Sciatic nerve (tissue), 2 donors: Measurements from ENCODE around the gene CAD. TPM values are rescaled to one million over a fixed set of nuclear protein-coding genes. Genes with fewer than 3 reads are reported as not detected.

ENCODE experiments used
- ATAC-seq: fragments of 200-7000 bp; cut with Tn5 transposase; one replicate; pipeline ENCODE4 v1.9.1; 2020; ENCODE audit warnings: mild to moderate bottlenecking, moderate library complexity
- DNase-seq: peaks from one replicate; pipeline ENCODE4 v3.0.0-alpha.2; 2020; ENCODE audit warnings: low spot score
- intact Hi-C: fragments of 100-400 bp; cut with DNase I; formaldehyde crosslinking; loops from one replicate; pipeline ENCODE4 v1.14.2; 2022
- total RNA-seq: library from RNA; stranded (reverse); fragmentation: NEBNext Ultra II Directional; extraction: Animal tissue kit (Norgen Biotek cat#: 25700); gene quantifications from one replicate; pipeline ENCODE4 v1.2.1, GENCODE V29; 2021
- donor health status: DM: no; HTN: no; CAD: no.
- donor health status: DM: no; HTN: no; CAD: no.

Gene CAD
- total RNA-seq, 1 donor from 2014 or later = 31.4 TPM

DNA sequence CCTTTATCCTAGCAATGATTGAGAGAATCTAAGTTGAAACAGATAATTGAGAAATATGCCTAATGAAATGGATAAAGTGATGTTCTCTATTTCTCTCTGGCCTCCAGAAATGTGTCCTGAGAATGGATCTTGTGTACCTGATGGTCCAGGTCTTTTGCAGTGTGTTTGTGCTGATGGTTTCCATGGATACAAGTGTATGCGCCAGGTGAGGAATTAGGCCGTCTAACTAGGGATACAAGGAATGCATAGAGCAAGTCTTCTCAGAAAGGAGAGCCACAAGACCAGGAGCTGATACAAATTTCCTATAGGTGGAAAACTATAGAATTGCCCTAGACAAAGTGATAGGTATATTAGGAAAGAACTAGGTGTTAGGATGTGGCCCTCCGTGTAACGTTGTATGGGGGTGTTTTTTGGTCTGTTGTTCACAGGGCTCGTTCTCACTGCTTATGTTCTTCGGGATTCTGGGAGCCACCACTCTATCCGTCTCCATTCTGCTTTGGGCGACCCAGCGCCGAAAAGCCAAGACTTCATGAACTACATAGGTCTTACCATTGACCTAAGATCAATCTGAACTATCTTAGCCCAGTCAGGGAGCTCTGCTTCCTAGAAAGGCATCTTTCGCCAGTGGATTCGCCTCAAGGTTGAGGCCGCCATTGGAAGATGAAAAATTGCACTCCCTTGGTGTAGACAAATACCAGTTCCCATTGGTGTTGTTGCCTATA is 592 bp upstream of the CAD start:
- ATAC-seq = no peak
- intact Hi-C loops = no loop called here
- DNase-seq = no peak

DNA sequence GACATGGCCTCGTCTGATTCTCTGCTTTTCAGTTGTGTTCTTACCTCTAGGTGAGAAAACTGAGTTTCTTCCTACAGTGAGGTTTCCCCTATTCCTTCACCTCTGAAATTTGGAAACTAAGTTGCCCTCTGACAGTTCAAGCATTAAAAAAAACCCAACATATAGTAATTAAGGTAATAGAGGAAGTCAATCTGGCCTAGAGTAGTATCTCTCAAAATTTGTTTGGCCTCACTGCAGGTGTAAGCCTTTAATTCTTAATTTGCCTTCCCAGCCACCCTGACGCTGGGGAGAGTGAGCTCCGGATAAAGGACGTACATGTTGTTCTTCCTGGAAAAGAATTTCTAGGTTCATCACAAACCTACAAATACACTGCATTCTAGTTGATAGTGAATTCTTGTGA is 1.4 kb downstream of the CAD start:
- DNase-seq = no peak

DNA sequence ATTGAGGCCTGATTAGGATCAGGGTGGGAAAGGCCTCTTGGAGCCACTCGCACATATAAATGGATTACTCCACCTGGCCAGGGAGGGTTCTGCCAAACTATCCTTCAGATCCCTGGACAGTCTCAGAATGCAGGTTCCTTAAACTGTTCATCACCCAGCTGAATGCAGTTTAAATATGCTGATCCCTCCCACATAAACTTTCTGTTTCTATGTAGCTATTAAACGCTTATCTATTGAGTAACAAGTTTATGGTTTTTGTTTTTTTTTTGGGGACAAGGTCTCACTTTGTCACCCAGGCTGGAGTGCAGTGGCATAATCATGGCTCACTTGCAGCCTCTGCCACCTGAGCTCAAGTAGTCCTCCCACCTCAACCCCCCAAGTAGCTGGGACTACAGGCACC is 1.9 kb downstream of the CAD start:
- no peak for DNase-seq
- intact Hi-C loops = no loop called here
- ATAC-seq = no peak

More for the DNA sequence above, 1.4 kb downstream of the CAD start:
- intact Hi-C loops = no loop called here
- ATAC-seq = no peak

GRCh38 chr2:27220091-27220490 is 2.9 kb downstream of the CAD start:
- no peak for ATAC-seq
- intact Hi-C loops = no loop called here
- no peak for DNase-seq

- intact Hi-C loops = no loop called here
- no peak for DNase-seq
- ATAC-seq = no peak
Observed at GRCh38 chr2:27221166-27221565, 4.0 kb downstream of the CAD start.

DNA sequence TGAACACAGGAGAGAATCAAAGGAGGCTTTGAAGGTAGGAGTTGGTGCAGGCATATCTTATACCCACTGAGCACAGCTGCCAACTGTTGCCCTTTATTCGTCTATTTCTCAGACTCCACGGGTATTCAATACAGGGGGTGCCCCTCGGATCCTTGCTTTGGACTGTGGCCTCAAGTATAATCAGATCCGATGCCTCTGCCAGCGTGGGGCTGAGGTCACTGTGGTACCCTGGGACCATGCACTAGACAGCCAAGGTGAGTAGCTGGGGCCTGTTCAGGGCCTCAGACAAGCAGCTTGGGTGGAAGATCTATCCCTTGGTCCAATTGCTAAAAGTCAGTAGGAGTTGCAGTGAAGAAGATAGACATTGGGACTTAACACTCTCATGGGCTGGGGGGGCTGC is 5.2 kb downstream of the CAD start:
- DNase-seq (no peak), ATAC-seq (no peak)
- intact Hi-C loops = no loop called here

DNA sequence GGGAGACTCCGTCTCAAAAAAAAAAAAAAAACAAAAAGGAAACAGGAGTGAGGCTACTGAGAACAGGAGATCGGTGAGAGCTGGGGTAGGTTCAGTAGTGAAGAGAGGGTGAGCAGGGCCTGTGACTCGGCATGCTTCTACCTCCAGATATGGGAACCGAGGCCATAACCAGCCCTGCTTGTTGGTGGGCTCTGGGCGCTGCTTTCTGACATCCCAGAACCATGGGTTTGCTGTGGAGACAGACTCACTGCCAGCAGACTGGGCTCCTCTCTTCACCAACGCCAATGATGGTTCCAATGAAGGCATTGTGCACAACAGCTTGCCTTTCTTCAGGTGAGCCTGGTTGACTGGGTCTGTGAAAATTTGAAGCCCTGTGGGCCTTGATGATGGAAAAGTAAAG is 6.2 kb downstream of the CAD start:
- no peak for DNase-seq
- no peak for ATAC-seq
- intact Hi-C loops = no loop called here

- ATAC-seq (no peak), DNase-seq (no peak)
- intact Hi-C loops = no loop called here
Observed at GRCh38 chr2:27225526-27225925, 8.4 kb downstream of the CAD start.

DNA sequence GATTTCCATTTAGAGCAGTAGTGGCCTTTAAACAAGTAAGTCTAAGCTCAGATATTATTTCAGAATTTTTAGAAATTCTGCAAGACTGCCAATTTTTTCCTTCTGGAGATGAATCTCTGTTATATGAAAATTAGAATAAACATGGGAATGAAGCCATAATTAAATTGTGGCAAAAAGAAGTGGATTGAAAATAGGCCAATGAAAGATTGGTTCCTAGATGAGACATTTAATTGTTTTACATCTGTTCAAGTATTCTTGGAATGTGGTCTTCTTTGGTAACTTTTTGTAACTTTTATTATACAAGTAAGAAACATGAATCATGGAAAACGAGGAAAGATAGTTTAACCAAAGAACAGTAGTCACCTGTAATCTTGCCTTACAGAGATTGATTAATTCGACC is 10.3 kb downstream of the CAD start:
- intact Hi-C loops = no loop called here
- DNase-seq (no peak), ATAC-seq (no peak)

DNA sequence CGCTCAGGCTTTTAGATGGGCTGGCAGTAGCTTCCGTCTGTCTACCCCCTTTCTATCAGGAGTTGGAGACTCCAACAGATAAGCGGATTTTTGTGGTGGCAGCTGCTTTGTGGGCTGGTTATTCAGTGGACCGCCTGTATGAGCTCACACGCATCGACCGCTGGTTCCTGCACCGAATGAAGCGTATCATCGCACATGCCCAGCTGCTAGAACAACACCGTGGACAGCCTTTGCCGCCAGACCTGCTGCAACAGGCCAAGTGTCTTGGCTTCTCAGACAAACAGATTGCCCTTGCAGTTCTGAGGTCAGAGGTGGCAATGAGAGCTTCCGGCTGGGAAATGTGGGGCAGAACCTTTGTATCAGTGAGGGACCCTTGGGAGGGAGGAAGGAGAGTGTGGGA is 14.8 kb downstream of the CAD start:
- ATAC-seq (no peak), DNase-seq (no peak)
- intact Hi-C loops = no loop called here

- no peak for ATAC-seq
- intact Hi-C loops = no loop called here
- DNase-seq = no peak
Observed at GRCh38 chr2:27233341-27233740, 16.2 kb downstream of the CAD start.

DNA sequence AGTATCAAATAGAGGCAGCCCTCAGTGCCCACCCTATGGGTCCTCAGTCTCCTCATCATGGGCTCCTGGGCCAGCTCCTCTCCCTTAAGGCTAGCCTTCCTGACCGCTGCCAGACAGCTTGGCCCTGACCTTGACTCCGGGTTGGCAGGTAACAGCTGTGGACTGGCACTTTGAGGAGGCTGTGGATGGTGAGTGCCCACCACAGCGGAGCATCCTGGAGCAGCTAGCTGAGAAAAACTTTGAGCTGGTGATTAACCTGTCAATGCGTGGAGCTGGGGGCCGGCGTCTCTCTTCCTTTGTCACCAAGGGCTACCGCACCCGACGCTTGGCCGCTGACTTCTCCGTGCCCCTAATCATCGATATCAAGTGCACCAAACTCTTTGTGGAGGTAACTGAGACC is 19.0 kb downstream of the CAD start:
- ATAC-seq (no peak), DNase-seq (no peak)
- intact Hi-C loops = no loop called here

GRCh38 chr2:27236626-27237025 is 19.5 kb downstream of the CAD start:
- ATAC-seq = no peak
- intact Hi-C loops = no loop called here
- DNase-seq = no peak

- ATAC-seq (no peak), DNase-seq (no peak)
- intact Hi-C loops = no loop called here
Observed at GRCh38 chr2:27237341-27237945, 20.3 kb downstream of the CAD start.

DNA sequence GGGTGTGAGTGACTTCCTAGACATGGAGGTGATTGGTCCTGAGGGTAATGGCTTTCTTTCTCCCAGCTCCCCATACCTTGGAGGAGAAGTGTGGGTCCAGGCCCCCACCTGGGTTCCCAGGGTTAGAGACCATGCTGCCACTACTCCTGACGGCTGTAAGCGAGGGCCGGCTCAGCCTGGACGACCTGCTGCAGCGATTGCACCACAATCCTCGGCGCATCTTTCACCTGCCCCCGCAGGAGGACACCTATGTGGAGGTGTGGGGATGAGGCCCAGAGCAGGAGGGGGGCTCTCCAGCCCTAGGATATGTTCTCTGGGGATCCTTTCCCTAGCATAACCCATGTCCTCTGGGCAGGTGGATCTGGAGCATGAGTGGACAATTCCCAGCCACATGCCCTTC is 21.8 kb downstream of the CAD start:
- no peak for ATAC-seq
- intact Hi-C loops = no loop called here
- DNase-seq = no peak

GRCh38 chr2:27240406-27240805 is 23.2 kb downstream of the CAD start:
- no peak for DNase-seq
- intact Hi-C loops = no loop called here
- ATAC-seq = no peak

- intact Hi-C loops = no loop called here
- ATAC-seq = no peak
- no peak for DNase-seq
Observed at GRCh38 chr2:27241761-27242613, 24.8 kb downstream of the CAD start.

DNA sequence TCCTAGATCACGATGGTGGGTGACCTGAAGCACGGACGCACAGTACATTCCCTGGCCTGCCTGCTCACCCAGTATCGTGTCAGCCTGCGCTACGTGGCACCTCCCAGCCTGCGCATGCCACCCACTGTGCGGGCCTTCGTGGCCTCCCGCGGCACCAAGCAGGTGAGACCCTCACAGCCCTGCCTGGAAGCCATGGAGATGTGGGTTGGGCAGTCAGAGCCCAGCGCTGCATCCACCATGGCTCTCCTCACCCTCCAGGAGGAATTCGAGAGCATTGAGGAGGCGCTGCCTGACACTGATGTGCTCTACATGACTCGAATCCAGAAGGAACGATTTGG is 25.4 kb downstream of the CAD start:
- DNase-seq (no peak), ATAC-seq (no peak)
- intact Hi-C loops = no loop called here

DNA sequence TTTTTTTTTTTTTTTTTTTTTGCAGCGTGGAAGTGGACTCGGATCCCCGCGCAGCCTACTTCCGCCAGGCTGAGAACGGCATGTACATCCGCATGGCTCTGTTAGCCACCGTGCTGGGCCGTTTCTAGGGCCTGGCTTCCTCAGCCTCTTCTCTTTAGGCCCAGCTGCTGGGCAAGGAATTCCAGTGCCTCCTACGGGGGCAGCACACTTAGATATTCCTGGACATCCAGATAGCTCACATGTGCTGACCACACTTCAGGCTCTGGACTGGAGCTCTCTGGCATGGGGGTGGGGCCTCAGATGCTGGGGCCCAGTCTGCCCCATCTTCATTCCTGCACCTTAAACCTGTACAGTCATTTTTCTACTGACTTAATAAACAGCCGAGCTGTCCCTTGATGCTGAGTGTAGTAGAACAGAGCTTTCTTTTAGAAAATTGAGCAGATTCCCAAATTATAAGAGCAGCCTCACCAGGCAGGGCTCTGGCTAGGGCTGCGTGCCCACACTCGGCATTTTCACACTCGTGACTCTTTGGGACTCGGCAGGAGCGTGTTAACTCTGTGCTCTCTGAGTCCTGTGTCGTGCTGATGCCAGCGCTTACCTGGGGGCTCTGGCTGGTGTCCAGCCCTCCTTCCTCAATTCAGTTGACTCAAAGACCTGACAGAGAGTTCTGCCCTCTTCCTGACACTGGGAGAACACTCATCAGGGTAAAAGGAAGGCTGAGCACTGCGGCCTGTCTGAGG is 26.4 kb downstream of the CAD start:
- no peak for ATAC-seq
- intact Hi-C loops = no loop called here
- no peak for DNase-seq

- no peak for ATAC-seq
- no peak for DNase-seq
- intact Hi-C loops = no loop called here
Observed at GRCh38 chr2:27245116-27245515, 27.9 kb downstream of the CAD start.
